Measurements from ENCODE around the gene IQCM. TPM values are rescaled to one million over a fixed set of nuclear protein-coding genes. Genes with fewer than 3 reads are reported as not detected.

IQCM gene
- polyA plus RNA-seq, 1 of the 3 experiments (the other 2 are of a cell fraction), result not detected

GRCh38 chr4:149634368-149634767 lies 181.3 kb downstream of the IQCM start:
- no peak overlapping the region for H3K9ac ChIP-seq
- H3F3A ChIP-seq (replicated peaks; ENCODE audit: insufficient read depth), result no peaks in the 10 kb centered on the region
- H3K4me2 ChIP-seq, result no peak overlapping the region
- ChIA-PET CTCF (no interaction called here), POLR2A (no interaction called here)
- no peaks in the 10 kb centered on the region for H4K20me1 ChIP-seq (ENCODE audit: insufficient read depth)
- no peak overlapping the region for H3K27ac ChIP-seq (ENCODE audit: low read depth in 2 of 2, low read length in 1 of 2)
- H3K27me3 ChIP-seq (ENCODE audit: insufficient read depth), result no peaks in the 10 kb centered on the region; the same call in 1 of the 2 replicates
- H2AFZ ChIP-seq (ENCODE audit: low read depth), result no peak overlapping the region
- H3K79me2 ChIP-seq (ENCODE audit: insufficient read depth), result no peaks in the 10 kb centered on the region
- TF ChIP-seq RFX5 (IDR thresholded peaks at IDR 0.05; ENCODE audit: low read length), result no peak
- no peak for TF ChIP-seq MEF2A (IDR thresholded peaks at IDR 0.05; ENCODE audit: borderline replicate concordance, low read depth)
- no peak for TF ChIP-seq GATA2 (CRISPR knock-in tag; IDR thresholded peaks at IDR 0.05)
- TF ChIP-seq FOSL2 (IDR thresholded peaks at IDR 0.05; ENCODE audit: borderline replicate concordance, low read depth), result no peak
- TF ChIP-seq EP300 (IDR thresholded peaks at IDR 0.05; ENCODE audit: borderline replicate concordance in 1 of 2, low read depth in 1 of 2, low read length in 1 of 2), result no peak
- no peak for TF ChIP-seq USF2 (IDR thresholded peaks at IDR 0.05; ENCODE audit: borderline replicate concordance, low read depth, low read length)
- TF ChIP-seq USF1 (IDR thresholded peaks at IDR 0.05; ENCODE audit: borderline replicate concordance, low read depth), result no peak
- no peaks in the 10 kb centered on the region for H3K9me3 ChIP-seq
- WGBS (ENCODE audit: low lambda C conversion rate), result 2% methylated on average over 2 of the region's 2 CpGs
- no peaks in the 10 kb centered on the region for H3K9me2 ChIP-seq
- no peaks in the 10 kb centered on the region for H3K4me1 ChIP-seq (ENCODE audit: control insufficient read depth in 1 of 2, insufficient read depth in 2 of 2, low read depth in 1 of 2, low read length in 1 of 2)
- H3K4me3 ChIP-seq (ENCODE audit: low read depth in 2 of 2, low read length in 1 of 2), result no peak overlapping the region
- H3K36me3 ChIP-seq (replicated peaks in 1 of 2; ENCODE audit: control insufficient read depth in 1 of 2, insufficient read depth in 2 of 2, low read length in 1 of 2), result no peaks in the 10 kb centered on the region
- no peak for DNase-seq

- 0% methylated on average over 1 of the region's 1 CpG for WGBS (ENCODE audit: low lambda C conversion rate)
- Histone ChIP-seq H2AFZ (ENCODE audit: low read depth) (no peak overlapping the region), H3F3A (replicated peaks; ENCODE audit: insufficient read depth) (no peaks in the 10 kb centered on the region), H3K4me2 (no peak overlapping the region), H3K27ac (ENCODE audit: low read depth in 2 of 2, low read length in 1 of 2) (no peak overlapping the region), H3K4me3 (ENCODE audit: low read depth in 2 of 2, low read length in 1 of 2) (no peak overlapping the region), H3K4me1 (ENCODE audit: control insufficient read depth in 1 of 2, insufficient read depth in 2 of 2, low read depth in 1 of 2, low read length in 1 of 2) (no peaks in the 10 kb centered on the region), H3K9me2 (no peaks in the 10 kb centered on the region), H4K20me1 (ENCODE audit: insufficient read depth) (no peaks in the 10 kb centered on the region), H3K27me3 (ENCODE audit: insufficient read depth) (no peaks in the 10 kb centered on the region; the same call in 1 of the 2 replicates), H3K36me3 (replicated peaks in 1 of 2; ENCODE audit: control insufficient read depth in 1 of 2, insufficient read depth in 2 of 2, low read length in 1 of 2) (no peaks in the 10 kb centered on the region), H3K9ac (no peak overlapping the region), H3K9me3 (no peaks in the 10 kb centered on the region), H3K79me2 (ENCODE audit: insufficient read depth) (no peaks in the 10 kb centered on the region)
- no peak for DNase-seq
- POLR2A ChIA-PET, result no interaction called here
- TF ChIP-seq USF2 (IDR thresholded peaks at IDR 0.05; ENCODE audit: borderline replicate concordance, low read depth, low read length), result no peak
- TF ChIP-seq EZH2phosphoT487 (IDR thresholded peaks at IDR 0.05; ENCODE audit: borderline replicate concordance, low read depth), result no peak
- TF ChIP-seq FOXJ3 (CRISPR knock-in tag; IDR thresholded peaks at IDR 0.05), result no peak
- TF ChIP-seq RAD21 (IDR thresholded peaks at IDR 0.05; ENCODE audit: low read length), result no peak
- no peak for TF ChIP-seq IRF3 (IDR thresholded peaks at IDR 0.05; ENCODE audit: low read depth, low read length)
- no peak for TF ChIP-seq CHD2 (IDR thresholded peaks at IDR 0.05; ENCODE audit: low read length, partially characterized antibody)
- no peak for TF ChIP-seq RXRA (IDR thresholded peaks at IDR 0.05; ENCODE audit: borderline replicate concordance, low read depth)
- TF ChIP-seq SMC3 (IDR thresholded peaks at IDR 0.05; ENCODE audit: low read depth, low read length), result no peak
- TF ChIP-seq NRF1 (IDR thresholded peaks at IDR 0.05; ENCODE audit: low read depth, low read length), result no peak
- CTCF ChIA-PET, result no interaction called here
Measured at GRCh38 chr4:149631629-149632028, 184.0 kb downstream of the IQCM start.

Data from SK-N-SH (cell line).